ENCODE data around the gene GMPS. TPM values are rescaled to one million over a fixed set of nuclear protein-coding genes. Genes with fewer than 3 reads are reported as not detected.
A peak's percentile ranks its signal among the peaks of the same experiment; 100 is the strongest.

GMPS gene
- total RNA-seq, 4 donors from 2014 or later = 21.4 to 27.4 (median 27.2) TPM

- Histone ChIP-seq H3K36me3 (no peaks in the 10 kb centered on the region), H3K9me3 (no peaks in the 10 kb centered on the region), H3K4me3 (no peak overlapping the region), H3K27me3 (no peaks in the 10 kb centered on the region), H3K27ac (replicated peaks in 1 of 4) (peak overlapping the region in 1 of 4 donors; percentile 97), H3K4me1 (peaks cover 19 to 58% (median 44%) of the 10 kb centered on the region in 4 donors)
- WGBS = 84% methylated on average over 8 of the region's 8 CpGs
- no peak for TF ChIP-seq EP300 (IDR thresholded peaks at IDR 0.05)
- no peak for TF ChIP-seq CTCF (IDR thresholded peaks at IDR 0.05)
- TF ChIP-seq POLR2A (IDR thresholded peaks at IDR 0.05; ENCODE audit: low read depth) = no peak
- TF ChIP-seq POLR2AphosphoS5 (IDR thresholded peaks at IDR 0.05) = no peak
- no peak for DNase-seq (ENCODE audit: extremely low spot score)
- intact Hi-C loops (cut with DNase I) = loop anchor here (5.0 kb wide), 2 partner anchors 66 to 126 kb away; partner anchors contain the start of genes C3orf33 and PLCH1
These were observed 2.6 kb downstream of the GMPS start for GRCh38 chr3:155872904-155873646.

- H3K4me1 ChIP-seq = peaks cover 17 to 50% (median 34%) of the 10 kb centered on the region in 4 donors
- WGBS = 56% methylated on average over 3 of the region's 3 CpGs
- intact Hi-C loops (cut with DNase I) = no loop called here
- no peaks in the 10 kb centered on the region for H3K27me3 ChIP-seq
- H3K27ac ChIP-seq (replicated peaks in 1 of 4) = no peak overlapping the region
- TF ChIP-seq EP300 (IDR thresholded peaks at IDR 0.05) = no peak
- no peak for TF ChIP-seq POLR2AphosphoS5 (IDR thresholded peaks at IDR 0.05)
- no peak for DNase-seq (ENCODE audit: extremely low spot score)
- no peaks in the 10 kb centered on the region for H3K9me3 ChIP-seq
- H3K36me3 ChIP-seq = no peaks in the 10 kb centered on the region
- no peak overlapping the region for H3K4me3 ChIP-seq
These were observed 5.6 kb downstream of the GMPS start for GRCh38 chr3:155876037-155876436.

GRCh38 chr3:155876503-155876902, 6.1 kb downstream of the GMPS start:
- TF ChIP-seq POLR2AphosphoS5 (IDR thresholded peaks at IDR 0.05) = no peak
- no peak for TF ChIP-seq POLR2A (IDR thresholded peaks at IDR 0.05; ENCODE audit: low read depth)
- no peak for TF ChIP-seq EP300 (IDR thresholded peaks at IDR 0.05)
- no peak for TF ChIP-seq CTCF (IDR thresholded peaks at IDR 0.05)
- Histone ChIP-seq H3K27me3 (no peaks in the 10 kb centered on the region), H3K9me3 (no peaks in the 10 kb centered on the region), H3K4me1 (peaks cover 18 to 50% (median 36%) of the 10 kb centered on the region in 4 donors), H3K4me3 (no peak overlapping the region), H3K36me3 (no peaks in the 10 kb centered on the region), H3K27ac (replicated peaks in 1 of 4) (no peak overlapping the region)
- WGBS = 92% methylated on average over 2 of the region's 2 CpGs
- intact Hi-C loops (cut with DNase I) = no loop called here
- DNase-seq (ENCODE audit: extremely low spot score) = no peak

GRCh38 chr3:155880286-155880685, 9.8 kb downstream of the GMPS start:
- Histone ChIP-seq H3K27me3 (no peaks in the 10 kb centered on the region), H3K4me1 (peaks cover 2 to 25% (median 14%) of the 10 kb centered on the region in 4 donors), H3K36me3 (no peaks in the 10 kb centered on the region), H3K4me3 (no peak overlapping the region), H3K27ac (replicated peaks in 1 of 4) (no peak overlapping the region), H3K9me3 (no peaks in the 10 kb centered on the region)
- intact Hi-C loops (cut with DNase I) = no loop called here
- DNase-seq (ENCODE audit: extremely low spot score) = no peak
- TF ChIP-seq CTCF (IDR thresholded peaks at IDR 0.05) (no peak), EP300 (IDR thresholded peaks at IDR 0.05) (no peak), POLR2AphosphoS5 (IDR thresholded peaks at IDR 0.05) (no peak), POLR2A (IDR thresholded peaks at IDR 0.05; ENCODE audit: low read depth) (no peak)

GRCh38 chr3:155884292-155884691, 13.8 kb downstream of the GMPS start:
- TF ChIP-seq POLR2A (IDR thresholded peaks at IDR 0.05; ENCODE audit: low read depth) = no peak
- TF ChIP-seq EP300 (IDR thresholded peaks at IDR 0.05) = no peak
- no peak for TF ChIP-seq CTCF (IDR thresholded peaks at IDR 0.05)
- no peak for TF ChIP-seq POLR2AphosphoS5 (IDR thresholded peaks at IDR 0.05)
- Histone ChIP-seq H3K4me3 (no peak overlapping the region), H3K27ac (replicated peaks in 1 of 4) (no peak overlapping the region), H3K9me3 (no peaks in the 10 kb centered on the region), H3K27me3 (no peaks in the 10 kb centered on the region), H3K4me1 (peaks cover 0 to 16% (median 8%) of the 10 kb centered on the region in 4 donors), H3K36me3 (no peaks in the 10 kb centered on the region)
- intact Hi-C loops (cut with DNase I) = no loop called here
- 90% methylated on average over 7 of the region's 7 CpGs for WGBS
- no peak for DNase-seq (ENCODE audit: extremely low spot score)

All from esophagus muscularis mucosa (tissue), 4 donors.